Neural progenitor cell (in vitro differentiated cells): ENCODE results near the gene SNAPC2.

Experiments
- EZH2 ChIP-seq: fragments of 200-600 bp; sonication (generic); IDR thresholded peaks from 2 replicates; pipeline ENCODE4 v1.6.1; 2017; ENCODE audit warnings: antibody characterized with exemption, mild to moderate bottlenecking, moderate library complexity
- EZH2phosphoT487 ChIP-seq: fragments of 200-600 bp; sonication (generic); IDR thresholded peaks from 2 replicates; pipeline ENCODE4 v1.6.1; 2017; ENCODE audit warnings: antibody characterized with exemption
- TF ChIP-seq, protein P1 (sequence below): fragments of 200-600 bp; sonication (generic); IDR thresholded peaks from 2 replicates; pipeline ENCODE4 v1.5.1; 2017; ENCODE audit warnings: antibody characterized with exemption, mild to moderate bottlenecking

DNA sequence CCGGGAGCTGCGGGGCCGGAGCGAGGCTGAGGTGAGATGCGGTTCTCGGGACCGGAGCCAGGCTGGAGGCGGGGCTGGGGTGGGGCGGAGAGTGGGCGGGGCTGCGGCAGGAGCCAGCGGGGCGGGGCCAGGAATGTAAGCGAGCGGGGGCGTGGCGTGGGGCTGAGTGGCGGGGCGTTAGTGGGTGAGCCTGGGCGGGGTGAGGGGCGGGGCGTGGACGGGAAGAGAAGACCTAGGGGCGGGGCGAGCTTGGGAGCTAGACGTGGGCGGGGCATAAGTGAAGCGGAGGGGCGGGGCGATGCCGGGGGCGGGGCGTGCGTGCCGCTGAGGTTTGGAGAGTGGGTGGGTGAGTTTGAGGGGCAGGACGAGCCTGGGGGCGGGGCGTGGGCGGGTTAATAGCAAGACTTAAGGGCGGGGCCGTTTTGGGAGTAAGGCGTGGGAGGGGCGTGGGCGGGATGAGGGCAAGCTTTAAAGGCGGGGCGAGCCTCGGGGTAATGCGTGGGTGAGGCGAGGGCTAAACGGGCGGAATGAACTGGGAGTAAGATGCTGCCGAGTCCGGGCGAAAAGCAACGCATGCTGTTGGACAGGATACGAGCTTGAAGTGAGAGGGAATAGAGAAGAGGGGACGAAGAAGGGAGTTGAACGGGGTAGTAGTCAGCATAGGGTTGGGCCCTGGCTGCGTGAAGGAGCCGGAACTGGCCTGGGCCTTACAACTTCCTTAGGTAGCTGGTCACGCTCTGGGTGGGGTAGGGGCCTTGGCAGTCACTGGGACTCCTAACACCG lies 572 bp downstream of the SNAPC2 start:
- TF ChIP-seq, protein P1, sequence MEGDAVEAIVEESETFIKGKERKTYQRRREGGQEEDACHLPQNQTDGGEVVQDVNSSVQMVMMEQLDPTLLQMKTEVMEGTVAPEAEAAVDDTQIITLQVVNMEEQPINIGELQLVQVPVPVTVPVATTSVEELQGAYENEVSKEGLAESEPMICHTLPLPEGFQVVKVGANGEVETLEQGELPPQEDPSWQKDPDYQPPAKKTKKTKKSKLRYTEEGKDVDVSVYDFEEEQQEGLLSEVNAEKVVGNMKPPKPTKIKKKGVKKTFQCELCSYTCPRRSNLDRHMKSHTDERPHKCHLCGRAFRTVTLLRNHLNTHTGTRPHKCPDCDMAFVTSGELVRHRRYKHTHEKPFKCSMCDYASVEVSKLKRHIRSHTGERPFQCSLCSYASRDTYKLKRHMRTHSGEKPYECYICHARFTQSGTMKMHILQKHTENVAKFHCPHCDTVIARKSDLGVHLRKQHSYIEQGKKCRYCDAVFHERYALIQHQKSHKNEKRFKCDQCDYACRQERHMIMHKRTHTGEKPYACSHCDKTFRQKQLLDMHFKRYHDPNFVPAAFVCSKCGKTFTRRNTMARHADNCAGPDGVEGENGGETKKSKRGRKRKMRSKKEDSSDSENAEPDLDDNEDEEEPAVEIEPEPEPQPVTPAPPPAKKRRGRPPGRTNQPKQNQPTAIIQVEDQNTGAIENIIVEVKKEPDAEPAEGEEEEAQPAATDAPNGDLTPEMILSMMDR: no peak
- no peak for TF ChIP-seq EZH2phosphoT487
- no peak for TF ChIP-seq EZH2
